ENCODE results near the gene SYNGR2.
"Not testable (repeated sequence)": the region's sequence is repeated elsewhere in the genome, so short reads cannot be mapped to it uniquely, and the experiment has no call there.

The SYNGR2 gene

DNA sequence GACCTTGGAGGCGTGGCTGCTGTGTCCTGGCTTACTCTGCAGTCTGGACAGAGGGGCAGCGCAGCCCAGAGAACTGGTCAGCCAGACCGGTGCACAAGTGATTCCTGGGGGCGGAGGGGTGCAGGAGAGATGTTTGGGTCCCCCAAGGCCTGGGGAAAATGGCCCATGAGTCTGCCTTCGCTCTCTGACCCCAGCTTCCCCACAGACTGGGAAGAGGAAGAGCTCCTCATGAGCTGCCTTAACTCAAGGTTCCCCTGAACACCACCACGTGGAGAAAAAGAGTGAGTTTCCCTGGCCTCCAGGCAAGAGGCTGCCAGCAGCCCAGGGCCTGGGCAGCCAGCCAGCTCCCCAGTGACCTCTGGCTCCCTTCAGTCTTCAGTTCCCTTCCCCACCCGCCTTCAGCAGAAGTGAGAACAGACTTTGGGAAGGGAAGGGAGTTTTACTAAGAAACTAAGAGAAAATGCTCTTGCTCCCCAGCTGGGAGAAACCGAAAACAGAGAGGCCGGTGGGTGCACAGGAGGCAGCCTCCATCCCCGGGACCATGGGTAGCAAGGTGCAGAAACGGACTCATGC, 24.1 kb upstream of the SYNGR2 start:
- peak; percentile 26 for DNase-seq

DNA sequence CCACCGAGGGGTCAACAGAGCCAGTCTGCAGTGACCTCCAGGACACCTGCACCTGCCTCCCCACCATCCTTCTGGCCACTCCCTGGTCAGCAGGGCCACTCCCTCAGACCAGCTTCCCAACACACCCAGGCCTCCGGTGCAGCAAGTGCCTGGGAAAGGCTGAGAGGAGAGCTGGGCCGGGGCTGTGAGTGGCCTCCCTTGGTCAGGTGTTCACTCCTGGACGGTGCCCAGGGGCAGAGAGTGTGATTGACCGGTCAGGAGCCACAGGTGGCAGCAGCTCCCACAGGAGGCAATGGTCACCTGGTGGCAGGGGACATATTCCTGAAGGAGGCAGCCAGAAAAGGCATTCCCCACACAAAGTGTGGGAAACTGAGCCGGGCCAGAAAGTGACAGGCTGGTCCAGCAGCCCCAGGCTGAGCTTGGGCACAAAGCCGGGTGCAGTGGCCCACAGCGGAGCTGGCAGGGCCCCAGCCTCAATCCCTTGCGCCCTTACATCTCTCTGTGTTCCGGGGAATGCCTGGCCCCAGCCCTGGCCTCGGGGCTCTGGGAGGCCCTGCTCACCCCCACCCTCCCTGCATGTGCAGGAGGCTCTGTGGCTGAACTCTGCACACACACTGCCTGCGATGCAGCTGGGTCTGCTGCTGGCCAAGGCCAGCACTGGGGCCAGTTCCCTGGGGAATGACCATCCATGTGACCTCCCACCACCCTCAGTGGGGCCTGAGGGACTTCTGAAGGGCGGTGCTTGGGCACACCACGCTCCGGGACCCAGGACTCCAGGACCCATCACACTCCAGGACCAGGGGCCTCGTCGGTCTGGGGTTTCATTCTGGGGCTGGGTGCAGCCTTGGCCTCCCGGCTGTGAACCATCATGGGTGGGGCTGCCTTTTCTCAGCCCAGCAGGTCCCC, 23.4 kb upstream of the SYNGR2 start:
- no peak for DNase-seq

DNA sequence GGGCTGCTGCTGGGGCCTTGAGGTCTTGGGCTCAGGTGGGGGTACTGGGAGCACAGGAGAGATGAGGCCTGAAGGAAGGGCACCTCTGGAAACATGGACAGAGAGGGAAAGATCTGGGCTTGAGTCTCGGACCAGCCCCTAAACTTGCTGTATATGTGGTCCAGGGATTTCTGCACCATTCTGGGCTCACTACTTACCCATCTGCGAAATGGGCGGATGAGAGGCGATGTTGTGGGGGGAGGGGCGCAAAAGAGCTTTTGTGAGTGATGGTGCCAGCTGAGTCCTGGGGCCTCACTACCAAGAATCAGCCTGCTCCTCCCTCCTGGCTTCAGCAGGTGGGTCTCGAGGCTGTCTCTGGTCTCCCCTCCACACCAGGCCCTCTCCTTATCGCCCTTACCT, 21.9 kb upstream of the SYNGR2 start:
- DNase-seq: no peak

DNA sequence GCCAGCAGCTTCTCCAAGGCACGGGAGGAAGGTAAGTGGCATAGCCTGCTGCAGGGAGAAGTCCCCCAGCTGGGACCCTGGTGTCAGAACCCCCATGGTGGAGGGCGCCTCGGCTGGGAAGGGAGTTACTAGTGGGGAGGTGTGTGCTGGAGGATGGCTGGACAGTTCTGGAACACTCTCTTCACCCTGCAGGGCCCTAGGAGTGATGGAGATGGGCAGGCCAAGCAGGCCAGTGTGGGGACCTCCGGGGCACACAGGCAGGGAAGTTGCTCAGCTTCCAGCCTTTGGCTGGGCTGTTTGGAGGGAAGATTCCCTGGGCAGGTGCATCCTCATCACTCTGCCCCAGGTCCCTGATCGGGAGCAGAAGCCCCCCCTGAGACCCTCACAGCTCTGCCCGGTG, 21.5 kb upstream of the SYNGR2 start:
- DNase-seq: no peak

DNA sequence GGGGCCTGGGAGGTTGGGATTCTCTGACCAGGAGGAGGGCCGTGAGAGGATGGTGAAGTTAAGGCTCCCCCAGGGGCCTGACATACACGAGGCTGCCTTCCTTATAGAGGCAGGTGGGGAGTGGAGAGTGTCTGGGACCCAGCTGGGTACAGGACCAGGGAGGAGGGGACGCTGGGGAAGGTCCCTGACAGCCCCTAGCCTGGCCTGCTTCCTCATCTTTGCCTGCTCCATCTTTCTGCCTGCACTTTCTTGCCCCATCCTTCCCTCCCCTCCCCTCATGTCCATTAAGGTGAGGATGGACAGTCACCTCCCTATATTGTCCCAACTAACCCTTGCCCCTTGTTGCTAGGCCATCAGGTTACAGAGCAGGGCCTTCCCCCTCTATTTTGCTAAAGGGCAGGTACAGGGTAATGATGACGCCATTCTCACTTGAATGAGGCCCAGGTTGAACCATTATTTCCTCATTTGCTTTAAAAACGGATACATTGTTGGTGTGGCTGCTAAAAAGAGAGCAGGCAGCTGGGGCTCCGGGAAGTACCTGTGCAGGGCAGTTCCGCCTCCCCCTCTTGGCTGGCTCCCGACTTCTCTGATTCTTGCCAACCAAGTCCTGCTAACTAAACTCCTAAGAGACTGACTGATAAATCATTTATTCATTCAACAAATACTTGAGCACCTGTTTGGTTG, 20.9 kb upstream of the SYNGR2 start:
- no peak for DNase-seq

DNA sequence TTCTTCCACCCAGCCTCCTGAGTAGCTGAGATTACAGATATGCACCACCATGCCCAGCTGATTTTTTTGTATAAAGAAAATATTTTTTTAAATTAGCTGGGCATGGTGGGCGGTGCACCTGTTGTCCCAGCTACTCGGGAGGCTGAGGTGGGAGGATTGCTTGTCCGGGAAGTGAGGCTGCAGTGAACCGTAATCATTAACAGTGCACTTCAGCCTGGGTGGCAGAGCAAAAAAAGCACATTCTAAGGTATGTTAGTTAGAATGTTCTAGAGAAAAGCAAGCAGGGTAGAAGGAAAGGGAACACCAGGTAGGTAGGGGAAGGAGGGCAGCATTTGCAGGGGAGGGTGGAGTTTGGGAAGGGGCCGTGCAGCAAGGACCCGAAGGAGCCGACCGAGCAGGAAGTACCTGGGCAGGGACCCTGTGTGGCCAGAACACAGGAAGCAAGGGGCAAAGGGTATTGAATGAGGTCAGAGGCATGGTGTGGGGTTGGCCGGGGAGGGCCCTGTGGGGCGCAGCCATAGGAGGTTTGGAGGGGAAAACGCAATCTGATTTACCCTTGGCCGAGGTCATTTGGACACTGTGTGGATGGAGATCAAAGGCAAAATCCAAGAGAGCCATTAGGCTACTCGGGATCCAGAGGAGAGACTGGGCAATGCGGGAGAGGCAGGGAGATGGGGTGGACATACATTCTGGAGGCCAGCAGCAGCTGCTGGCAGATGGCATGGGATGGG, 19.9 kb upstream of the SYNGR2 start:
- no peak for DNase-seq

DNA sequence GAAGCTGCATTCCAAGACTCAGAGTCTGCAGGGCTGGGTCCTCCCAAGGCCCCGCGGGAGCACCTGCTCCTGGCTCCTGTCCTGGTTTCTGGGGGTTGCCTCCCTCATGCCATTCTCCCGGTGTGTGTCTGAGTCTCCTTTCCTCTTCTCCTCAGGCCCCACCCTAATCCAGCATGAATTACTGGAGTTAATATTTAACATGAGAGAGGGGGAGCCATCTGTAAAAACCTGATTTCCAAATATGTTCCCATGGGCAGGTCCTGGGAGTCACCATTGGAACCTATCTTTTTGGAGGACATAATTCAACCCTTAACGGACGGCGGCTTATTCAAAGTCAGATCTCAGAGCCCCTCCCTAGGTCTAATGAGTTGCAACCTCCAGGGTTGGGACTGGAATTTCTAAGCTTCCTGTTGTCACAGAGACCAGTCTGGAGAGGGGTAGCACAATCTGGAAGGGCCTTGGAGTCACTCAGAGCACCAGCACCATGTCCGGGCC, 16.8 kb upstream of the SYNGR2 start:
- DNase-seq: no peak

DNA sequence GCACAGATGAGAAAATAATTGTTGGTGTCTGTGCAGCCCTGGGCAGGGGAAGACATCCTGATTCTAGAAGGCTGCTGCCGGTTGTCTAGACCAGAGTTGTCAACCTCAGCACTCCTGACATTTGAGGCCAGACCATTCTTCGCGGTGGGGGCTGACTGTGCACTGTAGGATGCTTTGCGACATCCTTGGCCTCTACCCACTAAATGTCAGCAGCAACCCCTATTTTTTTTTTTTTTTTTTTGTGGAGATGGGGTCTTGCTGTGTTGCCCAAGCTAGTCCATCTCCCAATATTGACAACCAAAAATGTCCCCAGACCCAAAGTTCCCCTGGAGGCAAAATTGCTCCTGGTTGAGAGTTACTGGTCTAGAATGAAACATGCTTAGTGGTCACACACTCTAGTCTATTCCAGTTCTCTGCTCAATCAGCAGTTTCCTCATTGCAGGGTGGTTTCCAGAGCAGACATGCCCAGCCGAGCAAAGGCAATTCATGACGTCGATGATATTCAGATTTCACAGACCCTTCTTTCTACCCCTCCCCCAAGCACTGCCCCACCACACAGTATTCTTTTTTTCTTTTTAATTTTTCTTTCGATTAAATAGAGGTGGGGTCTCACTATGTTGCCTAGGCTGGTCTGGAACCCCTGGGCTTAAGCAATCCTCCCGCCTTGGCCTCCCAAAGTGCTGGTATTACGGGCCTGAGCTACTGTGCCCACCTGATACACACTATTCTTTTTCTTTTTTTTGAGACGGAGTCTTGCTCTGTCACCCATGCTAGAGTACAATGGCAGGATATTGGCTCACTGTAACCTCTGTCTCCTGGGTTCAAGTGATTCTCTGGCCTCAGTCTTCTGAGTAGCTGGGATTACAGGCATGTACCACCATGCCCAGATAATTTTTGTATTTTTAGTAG, 13.2 kb upstream of the SYNGR2 start:
- DNase-seq: no peak

DNA sequence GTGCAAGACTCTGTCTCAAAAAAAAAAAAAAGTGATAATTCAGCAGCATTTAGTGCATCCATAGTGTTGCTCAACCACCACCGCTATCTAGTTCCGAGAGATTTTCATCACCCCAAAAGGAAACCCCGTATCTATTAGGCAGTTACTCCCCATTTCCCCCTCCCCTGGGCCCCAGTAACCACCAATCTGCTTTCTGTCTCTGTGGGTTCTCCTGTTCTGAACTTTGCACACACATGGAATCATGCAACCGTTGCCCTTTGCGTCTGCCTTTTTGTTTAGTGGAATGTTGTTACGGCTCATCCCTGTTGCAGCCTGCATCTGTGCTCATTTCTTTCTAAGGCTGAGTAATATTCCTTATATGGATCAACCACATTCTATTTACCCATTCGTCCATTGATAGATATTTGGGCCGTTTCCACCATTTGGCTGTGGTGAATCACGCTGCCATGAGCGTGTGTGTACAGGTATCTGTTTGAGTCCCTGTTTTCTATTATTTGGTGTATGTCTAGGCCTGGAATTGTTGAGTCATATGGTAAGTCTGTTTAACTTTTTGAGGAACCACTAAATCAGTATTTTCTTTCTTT, 8.7 kb upstream of the SYNGR2 start:
- no peak for DNase-seq

DNA sequence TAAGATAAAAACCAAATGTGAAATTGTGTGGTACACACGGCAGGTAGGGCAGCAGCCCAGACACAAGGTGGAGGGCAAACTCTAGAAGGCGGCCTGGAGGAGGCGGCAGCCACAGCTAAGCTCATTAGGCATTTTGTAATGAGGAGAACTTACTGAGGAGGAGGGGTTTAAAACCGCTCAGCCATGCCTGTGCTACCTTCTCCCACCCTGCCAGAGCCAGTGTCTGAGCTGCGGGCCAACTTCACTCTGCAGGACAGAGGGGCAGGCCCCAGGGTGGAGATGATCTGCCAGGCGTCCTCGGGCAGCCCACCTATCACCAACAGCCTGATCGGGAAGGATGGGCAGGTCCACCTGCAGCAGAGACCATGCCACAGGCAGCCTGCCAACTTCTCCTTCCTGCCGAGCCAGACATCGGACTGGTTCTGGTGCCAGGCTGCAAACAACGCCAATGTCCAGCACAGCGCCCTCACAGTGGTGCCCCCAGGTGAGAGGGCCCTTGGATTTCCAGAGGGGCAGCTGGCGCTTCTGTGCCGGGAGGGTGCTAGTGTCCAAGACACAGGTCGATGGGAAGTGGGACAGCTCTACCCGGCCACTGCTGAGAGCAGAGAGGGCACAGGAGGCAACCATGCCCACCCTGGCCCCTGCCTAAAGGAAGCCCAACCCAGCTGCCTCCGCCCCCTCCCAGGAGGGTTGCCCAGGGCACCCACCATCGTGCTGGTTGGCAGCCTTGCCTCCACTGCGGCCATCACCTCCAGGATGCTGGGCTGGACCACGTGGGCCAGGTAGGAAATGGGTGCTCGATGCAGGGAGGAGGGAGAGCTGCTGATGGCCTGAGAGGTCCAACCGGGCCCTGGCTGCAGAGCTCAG, 4.3 kb upstream of the SYNGR2 start:
- no peak for DNase-seq

DNA sequence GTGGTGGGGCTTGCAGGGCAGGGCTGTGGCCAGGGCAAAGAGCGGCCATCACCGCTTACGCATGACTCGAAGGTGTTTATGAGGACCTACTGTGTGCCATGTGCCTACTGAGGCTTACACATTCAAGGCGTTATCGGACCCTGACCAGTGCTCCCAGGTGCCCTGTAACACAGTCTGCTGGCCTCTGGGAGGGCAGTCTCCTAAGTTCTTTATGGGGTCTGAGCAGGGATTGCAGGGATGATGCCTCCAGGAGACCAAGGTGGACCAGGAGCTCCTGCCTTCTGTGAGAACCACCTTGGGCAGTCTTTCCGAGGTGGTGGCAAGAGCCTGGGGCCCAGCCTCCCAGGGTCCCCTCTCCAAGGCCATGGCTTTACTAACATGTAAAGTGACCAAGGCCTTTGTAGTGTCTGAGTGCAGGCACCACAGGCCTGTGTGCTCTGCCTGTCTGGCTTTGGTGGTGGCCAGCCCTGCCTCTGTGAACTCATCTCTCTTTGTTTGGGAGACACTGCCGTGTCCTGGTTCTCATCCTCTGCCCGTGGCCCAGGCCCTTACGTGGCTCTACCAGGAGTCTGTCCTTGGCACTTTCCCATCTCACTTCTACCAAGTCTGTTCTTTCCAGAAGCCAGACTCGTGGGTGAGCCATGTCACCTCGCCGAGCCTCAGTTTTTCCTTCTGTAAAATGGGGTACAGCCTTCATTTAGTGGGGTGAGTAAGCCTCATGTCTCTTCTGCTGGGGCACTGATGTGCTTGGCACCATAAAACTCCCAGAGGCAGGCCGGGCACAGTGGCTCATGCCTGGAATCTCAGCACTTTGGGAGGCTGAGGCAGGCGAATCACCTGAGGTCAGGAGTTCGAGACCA, 3.4 kb upstream of the SYNGR2 start:
- no peak for DNase-seq

DNA sequence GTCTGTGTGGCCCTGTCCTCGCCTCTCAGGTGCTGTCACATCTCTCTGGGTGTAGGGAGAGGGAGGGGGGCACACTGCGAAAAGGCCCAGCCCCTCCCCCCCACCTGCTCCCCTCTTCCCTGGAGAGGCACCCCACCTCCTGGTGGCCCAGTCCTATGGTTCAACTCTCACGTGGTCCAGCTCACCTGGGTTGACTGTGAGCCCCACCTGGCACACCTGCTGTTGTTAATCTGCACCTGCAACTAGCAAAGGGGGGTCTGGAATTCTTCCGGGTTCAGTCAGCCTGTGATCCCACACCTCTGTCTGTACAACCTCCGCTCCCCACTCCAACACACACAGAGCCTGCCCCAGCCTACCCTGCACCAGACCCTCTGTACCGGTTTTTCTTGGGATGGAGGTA, 2.0 kb upstream of the SYNGR2 start:
- DNase-seq: no peak

DNA sequence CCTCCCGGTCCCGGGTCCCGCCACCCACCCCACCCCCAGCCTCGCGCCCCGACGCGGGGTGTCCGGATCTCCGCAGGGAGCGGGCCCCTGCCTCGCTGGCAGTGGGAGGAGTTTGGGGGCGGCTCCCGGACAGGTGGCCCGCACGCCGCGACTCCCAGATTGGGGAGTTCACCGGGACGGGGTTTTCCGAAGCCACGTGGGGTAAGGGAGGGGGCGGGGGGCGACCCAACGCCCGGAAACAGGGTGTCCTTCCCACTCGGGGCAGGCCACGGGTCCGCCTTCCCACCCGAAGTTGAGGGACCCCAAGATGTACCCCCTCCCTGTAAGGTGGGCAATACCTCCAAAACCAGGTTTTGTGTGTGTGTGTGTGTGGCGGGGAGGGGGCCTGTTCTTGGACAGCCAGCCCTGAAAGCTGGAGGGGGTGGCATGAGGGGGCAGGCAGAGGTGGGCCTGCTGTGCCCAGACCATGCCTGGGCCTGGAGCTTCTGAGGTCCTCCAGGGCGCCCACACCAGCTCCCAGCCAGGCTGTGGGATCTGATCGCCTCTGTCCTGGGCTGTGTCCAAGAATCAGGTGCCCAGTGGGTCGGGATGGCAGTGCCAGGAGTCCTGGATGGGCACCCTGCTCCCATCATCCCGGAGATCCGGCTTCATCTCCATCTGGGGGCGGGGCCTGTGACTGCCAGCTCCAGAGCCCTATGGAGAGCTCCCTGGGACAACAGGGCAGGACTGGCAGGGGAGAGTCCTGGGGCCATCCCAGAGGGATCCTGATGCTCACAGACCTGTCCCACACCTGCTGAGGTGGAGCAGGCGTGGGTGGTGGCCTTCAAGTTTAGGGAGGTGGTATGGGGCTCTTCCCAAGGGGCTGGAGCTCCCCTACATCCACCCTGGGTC, 767 bp downstream of the SYNGR2 start:
- peak; percentile 76 for DNase-seq

DNA sequence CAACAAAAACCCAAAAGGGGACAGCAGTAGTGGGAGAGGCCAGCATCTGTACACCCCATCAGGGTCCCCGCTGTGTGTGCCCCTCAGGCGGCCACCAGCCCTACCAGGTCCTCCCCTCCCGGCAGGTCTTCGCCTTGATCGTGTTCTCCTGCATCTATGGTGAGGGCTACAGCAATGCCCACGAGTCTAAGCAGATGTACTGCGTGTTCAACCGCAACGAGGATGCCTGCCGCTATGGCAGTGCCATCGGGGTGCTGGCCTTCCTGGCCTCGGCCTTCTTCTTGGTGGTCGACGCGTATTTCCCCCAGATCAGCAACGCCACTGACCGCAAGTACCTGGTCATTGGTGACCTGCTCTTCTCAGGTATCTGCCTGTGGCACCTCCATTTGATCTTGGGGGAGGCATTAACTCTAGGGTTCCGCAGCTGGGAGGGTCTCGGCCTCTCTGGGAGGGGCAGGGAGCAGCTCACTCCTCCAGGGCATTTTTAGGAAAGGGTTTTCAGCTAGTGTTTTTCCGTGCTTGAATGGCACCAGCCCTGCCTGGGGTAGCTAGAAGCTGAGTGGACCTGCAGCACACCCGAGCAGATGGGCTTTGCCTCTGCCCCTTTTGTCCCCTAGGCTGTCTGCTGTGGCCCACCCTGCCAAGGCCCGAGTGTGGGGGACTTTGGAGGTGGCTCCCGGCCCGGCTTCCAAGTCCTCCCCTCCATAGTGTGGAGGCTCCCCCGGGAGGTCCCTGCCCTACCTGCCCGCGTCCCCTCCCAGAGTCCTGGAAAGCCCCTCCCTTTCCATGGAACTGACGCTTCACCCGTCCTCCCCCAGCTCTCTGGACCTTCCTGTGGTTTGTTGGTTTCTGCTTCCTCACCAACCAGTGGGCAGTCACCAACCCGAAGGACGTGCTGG, 2.6 kb downstream of the SYNGR2 start:
- DNase-seq: no peak

DNA sequence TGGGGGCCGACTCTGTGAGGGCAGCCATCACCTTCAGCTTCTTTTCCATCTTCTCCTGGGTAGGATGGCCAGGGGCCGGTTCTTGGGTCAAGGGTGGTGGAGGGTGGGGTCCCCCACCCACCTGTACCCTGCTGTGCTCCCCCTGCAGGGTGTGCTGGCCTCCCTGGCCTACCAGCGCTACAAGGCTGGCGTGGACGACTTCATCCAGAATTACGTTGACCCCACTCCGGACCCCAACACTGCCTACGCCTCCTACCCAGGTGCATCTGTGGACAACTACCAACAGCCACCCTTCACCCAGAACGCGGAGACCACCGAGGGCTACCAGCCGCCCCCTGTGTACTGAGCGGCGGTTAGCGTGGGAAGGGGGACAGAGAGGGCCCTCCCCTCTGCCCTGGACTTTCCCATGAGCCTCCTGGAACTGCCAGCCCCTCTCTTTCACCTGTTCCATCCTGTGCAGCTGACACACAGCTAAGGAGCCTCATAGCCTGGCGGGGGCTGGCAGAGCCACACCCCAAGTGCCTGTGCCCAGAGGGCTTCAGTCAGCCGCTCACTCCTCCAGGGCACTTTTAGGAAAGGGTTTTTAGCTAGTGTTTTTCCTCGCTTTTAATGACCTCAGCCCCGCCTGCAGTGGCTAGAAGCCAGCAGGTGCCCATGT, 3.3 kb downstream of the SYNGR2 start:
- DNase-seq: not testable (repeated sequence)

DNA sequence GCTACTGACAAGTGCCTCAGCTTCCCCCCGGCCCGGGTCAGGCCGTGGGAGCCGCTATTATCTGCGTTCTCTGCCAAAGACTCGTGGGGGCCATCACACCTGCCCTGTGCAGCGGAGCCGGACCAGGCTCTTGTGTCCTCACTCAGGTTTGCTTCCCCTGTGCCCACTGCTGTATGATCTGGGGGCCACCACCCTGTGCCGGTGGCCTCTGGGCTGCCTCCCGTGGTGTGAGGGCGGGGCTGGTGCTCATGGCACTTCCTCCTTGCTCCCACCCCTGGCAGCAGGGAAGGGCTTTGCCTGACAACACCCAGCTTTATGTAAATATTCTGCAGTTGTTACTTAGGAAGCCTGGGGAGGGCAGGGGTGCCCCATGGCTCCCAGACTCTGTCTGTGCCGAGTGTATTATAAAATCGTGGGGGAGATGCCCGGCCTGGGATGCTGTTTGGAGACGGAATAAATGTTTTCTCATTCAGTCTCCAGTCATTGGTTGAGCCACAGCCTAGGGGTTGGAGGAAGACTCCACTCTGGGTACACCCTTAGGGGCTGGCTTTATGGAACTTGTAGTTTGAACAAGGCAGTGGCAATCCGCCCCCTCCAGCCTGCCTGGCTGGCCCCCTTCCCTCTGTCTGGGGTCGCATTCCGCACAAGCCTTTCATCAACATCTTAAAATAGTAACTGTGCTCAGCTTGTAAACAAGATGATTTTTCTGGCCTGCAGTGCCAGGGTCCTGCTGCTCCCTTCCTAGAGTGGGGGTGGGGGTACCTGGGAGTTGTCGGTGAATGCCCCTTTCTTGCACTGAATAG, 4.1 kb downstream of the SYNGR2 start:
- DNase-seq: no peak

Measured in CD4-positive, alpha-beta T cell treated with Interleukin-12 subunit alpha and Interleukin-12 subunit beta, for 1 hour (primary cell).